GM21515 (cell line): ENCODE results near the gene SLC45A1.

Experiments used
- ATAC-seq: cut with Tn5 transposase; IDR thresholded peaks from one replicate; pipeline ENCODE4 v1.9.1; 2021; ENCODE audit not compliant: unreplicated experiment

The SLC45A1 gene

GRCh38 chr1:8352471-8352845 lies 34.5 kb downstream of the SLC45A1 start:
- ATAC-seq = no peak

GRCh38 chr1:8352886-8353785 lies 35.2 kb downstream of the SLC45A1 start:
- ATAC-seq = no peak

- no peak for ATAC-seq
Measured at GRCh38 chr1:8354038-8354437, 36.1 kb downstream of the SLC45A1 start.

- no peak for ATAC-seq
Measured at GRCh38 chr1:8355439-8356255, 37.7 kb downstream of the SLC45A1 start.

GRCh38 chr1:8356256-8357209 lies 38.6 kb downstream of the SLC45A1 start:
- ATAC-seq = no peak

GRCh38 chr1:8357329-8358101 lies 39.6 kb downstream of the SLC45A1 start:
- ATAC-seq = no peak

- ATAC-seq = no peak
Measured at GRCh38 chr1:8358241-8358896, 40.5 kb downstream of the SLC45A1 start.

GRCh38 chr1:8358897-8359616 lies 41.1 kb downstream of the SLC45A1 start:
- ATAC-seq = no peak

- ATAC-seq = no peak
Measured at GRCh38 chr1:8359617-8360481, 41.9 kb downstream of the SLC45A1 start.

- no peak for ATAC-seq
Measured at GRCh38 chr1:8360493-8361197, 42.7 kb downstream of the SLC45A1 start.

GRCh38 chr1:8361198-8361849 lies 43.4 kb downstream of the SLC45A1 start:
- ATAC-seq = no peak

GRCh38 chr1:8362701-8363101 lies 44.8 kb downstream of the SLC45A1 start:
- ATAC-seq = no peak

- ATAC-seq = no peak
Measured at GRCh38 chr1:8363186-8363766, 45.4 kb downstream of the SLC45A1 start.

- ATAC-seq = no peak
Measured at GRCh38 chr1:8363767-8364301, 45.9 kb downstream of the SLC45A1 start.

- no peak for ATAC-seq
Measured at GRCh38 chr1:8364528-8365442, 46.9 kb downstream of the SLC45A1 start.
